T-helper 17 cell (primary cell): ENCODE data around the gene MYH14. TPM values are rescaled to one million over a fixed set of nuclear protein-coding genes. Genes with fewer than 3 reads are reported as not detected.
A peak's percentile ranks its signal among the peaks of the same experiment; 100 is the strongest.

Experiments used
- ATAC-seq: fragments of 150-1000 bp; cut with Tn5 transposase; 2 replicates; pipeline ENCODE4 v1.10.0; 2021; ENCODE audit warnings: mild to moderate bottlenecking, moderate library complexity
- DNase-seq, 3 donors: peaks; one replicate each; pipeline versions ENCODE4 v3.0.0 to v3.0.0-alpha.2; 2020 to 2021
- H3K9me3 ChIP-seq: one replicate; pipeline ENCODE4 v1.7.0; 2013; ENCODE audit warnings: low read length, mild to moderate bottlenecking; ENCODE audit not compliant: control insufficient read depth, poor library complexity, severe bottlenecking
- H3K27ac Mint-ChIP-seq: one replicate; pipeline ENCODE4 v1.8.0; 2022; ENCODE audit warnings: mild to moderate bottlenecking, moderate library complexity, mixed read lengths
- H3K27me3 Mint-ChIP-seq: one replicate; pipeline ENCODE4 v1.8.0; 2022; ENCODE audit warnings: mixed read lengths
- H3K36me3 Mint-ChIP-seq: one replicate; pipeline ENCODE4 v1.8.0; 2022; ENCODE audit warnings: low read depth, mixed read lengths
- H3K4me1 Mint-ChIP-seq: one replicate; pipeline ENCODE4 v1.8.0; 2022; ENCODE audit warnings: mild to moderate bottlenecking, mixed read lengths
- H3K4me3 Mint-ChIP-seq: one replicate; pipeline ENCODE4 v1.8.0; 2022; ENCODE audit warnings: mild to moderate bottlenecking, moderate library complexity, mixed read lengths
- total RNA-seq, 4 donors: library from RNA in 2 of 4; stranded (reverse) in 2 of 4; gene quantifications; one replicate each; pipeline ENCODE4 v1.2.3 and lab custom pipeline; 2022 to 2026

Gene MYH14
- total RNA-seq, 2 donors from 2014 or later = not detected

DNA sequence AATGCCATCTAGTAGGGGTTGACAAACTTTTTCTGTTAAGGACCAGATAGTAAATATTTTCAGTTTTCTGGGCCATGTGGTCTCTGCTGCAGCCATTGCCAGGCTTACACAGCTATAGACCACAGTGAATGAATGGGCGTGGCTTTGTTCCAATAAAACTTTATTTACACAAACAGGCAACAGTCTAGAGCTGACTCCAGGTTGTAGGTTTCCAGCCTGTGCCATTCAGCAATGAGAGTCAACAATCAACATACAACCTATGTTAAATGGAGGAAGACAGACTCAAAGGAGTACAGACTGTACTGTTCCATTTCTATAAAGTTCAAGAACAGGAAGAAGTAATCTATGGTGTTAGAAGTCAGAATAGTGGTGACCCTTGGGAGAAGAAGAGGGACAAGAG lies 25.1 kb upstream of the MYH14 start:
- Mint-ChIP-seq H3K27ac (no peak overlapping the region), H3K27me3 (peaks cover 27% of the 10 kb centered on the region), H3K4me1 (no peaks in the 10 kb centered on the region), H3K36me3 (no peaks in the 10 kb centered on the region), H3K4me3 (no peak overlapping the region)
- no peaks in the 10 kb centered on the region for H3K9me3 ChIP-seq
- ATAC-seq (no peak), DNase-seq (no peak)

DNA sequence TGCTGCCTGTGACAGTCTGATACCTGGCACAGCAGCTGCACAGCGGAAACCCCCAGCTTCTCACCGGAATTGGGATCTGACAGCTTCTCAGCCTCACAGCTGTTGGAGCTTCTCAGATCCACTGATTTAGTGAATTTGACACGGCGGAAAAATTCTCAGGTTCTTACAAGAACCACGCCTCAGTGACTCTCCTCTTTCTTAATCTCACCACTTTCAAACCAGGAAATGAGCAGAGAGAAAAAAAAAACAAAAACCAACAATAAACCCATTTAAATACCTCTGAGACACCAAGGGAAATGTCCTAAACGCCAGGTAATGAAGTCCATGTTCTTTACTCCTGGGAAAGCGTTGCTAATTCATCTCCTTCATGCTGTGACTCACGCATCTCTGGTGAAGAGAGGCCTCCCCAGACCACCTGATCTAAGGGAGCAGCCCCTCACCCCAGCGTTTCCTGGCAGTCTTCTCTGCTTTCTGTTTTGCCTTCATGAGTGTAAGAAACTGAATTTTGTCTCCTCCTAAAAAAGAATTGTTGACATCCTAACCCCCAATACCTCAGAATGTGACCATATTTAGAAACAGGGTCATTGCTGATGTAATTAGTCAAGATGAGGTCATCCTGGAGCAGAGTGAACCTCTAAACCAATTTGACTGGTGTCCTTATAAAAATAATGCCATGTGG lies 24.4 kb upstream of the MYH14 start:
- Mint-ChIP-seq H3K27me3 (peaks cover 27% of the 10 kb centered on the region), H3K4me3 (no peak overlapping the region), H3K4me1 (no peaks in the 10 kb centered on the region), H3K36me3 (no peaks in the 10 kb centered on the region), H3K27ac (no peak overlapping the region)
- ATAC-seq = no peak
- no peaks in the 10 kb centered on the region for H3K9me3 ChIP-seq
- no peak for DNase-seq

DNA sequence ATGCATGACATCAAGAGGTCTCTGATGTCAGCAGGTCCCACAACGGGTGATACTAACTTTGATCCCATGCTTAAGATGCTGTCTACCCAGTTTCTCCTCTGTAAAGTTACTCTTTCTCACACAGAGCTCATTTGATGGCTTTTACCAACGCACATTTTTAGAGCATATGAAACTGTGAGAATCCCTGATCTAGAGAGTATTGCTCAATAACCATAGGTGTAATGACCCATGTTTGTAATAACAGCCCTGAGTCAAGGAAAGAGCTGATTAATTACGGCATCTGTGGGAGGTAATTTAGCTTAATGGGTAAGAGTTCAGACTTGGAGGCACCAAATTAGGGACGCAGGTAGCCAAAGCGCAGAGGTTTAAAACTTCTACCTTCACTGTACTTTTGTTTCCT lies 22.3 kb upstream of the MYH14 start:
- Mint-ChIP-seq H3K27me3 (peaks cover 27% of the 10 kb centered on the region), H3K4me3 (no peak overlapping the region), H3K27ac (no peak overlapping the region), H3K4me1 (no peaks in the 10 kb centered on the region), H3K36me3 (no peaks in the 10 kb centered on the region)
- ATAC-seq (no peak), DNase-seq (no peak)
- no peaks in the 10 kb centered on the region for H3K9me3 ChIP-seq

DNA sequence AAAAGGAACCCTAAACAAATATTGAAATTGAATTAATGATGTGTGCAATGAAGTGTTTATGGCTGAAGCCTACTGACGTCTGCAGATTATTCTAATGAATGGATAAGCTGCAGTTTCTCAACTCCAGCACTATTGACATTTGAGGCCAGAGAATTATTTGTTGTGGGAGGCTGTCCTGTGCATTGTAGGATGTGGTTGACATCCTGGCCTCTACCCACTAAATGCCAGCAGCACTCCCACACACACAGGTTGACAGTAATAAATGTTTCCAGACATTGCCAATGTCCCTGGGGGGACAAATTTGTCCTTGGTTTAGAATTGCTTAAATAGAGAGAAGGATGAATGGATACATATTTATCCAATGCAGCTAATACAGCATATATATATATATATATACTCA lies 19.2 kb upstream of the MYH14 start:
- no peaks in the 10 kb centered on the region for H3K9me3 ChIP-seq
- DNase-seq = no peak
- Mint-ChIP-seq H3K4me3 (no peak overlapping the region), H3K27me3 (peaks cover 17% of the 10 kb centered on the region), H3K36me3 (peaks cover 2% of the 10 kb centered on the region), H3K4me1 (no peaks in the 10 kb centered on the region), H3K27ac (no peak overlapping the region)
- no peak for ATAC-seq

DNA sequence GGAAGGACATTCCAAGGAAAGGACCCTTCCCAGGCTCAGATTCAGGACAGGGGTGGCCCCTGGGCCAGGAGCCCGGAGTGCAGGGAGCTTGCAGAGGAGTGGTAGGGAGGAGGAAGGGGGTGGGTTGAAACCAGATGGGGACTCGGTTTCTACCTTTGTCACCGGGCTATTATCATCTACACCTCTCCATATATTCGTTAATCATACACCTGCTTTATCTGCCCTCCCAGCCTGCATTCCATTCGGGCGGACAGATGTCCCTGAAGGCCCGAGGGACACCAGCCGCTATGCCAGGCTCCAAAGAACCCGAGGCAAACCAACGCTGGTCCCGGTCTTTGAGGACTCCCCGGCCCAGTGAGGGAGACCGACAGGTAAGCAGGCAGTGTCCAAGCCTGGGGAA lies 15.5 kb upstream of the MYH14 start:
- H3K27me3 Mint-ChIP-seq = peaks cover 11% of the 10 kb centered on the region
- H3K9me3 ChIP-seq = no peaks in the 10 kb centered on the region
- no peak overlapping the region for H3K4me3 Mint-ChIP-seq
- DNase-seq = no peak
- H3K4me1 Mint-ChIP-seq = no peaks in the 10 kb centered on the region
- H3K36me3 Mint-ChIP-seq = peaks cover 6% of the 10 kb centered on the region
- no peak overlapping the region for H3K27ac Mint-ChIP-seq
- ATAC-seq = no peak

DNA sequence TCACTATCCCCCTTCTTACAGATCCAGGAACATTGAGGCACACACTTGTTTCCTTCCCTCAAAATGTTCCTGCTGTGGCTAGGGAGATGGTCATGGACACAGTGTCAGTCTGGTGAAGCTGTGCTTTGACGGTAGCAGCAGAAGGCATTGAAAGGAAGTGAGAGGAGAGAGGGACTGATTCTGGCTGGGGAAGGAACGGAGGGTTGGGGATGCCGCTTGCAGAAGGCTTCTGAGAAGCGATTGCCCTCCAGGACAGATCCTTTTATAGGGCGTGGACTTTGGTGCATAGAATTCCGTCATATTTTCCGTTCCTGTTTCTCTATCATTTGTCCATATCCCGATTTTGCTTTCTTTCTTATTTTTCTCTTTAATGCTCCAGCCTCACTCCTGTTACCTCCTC lies 14.1 kb upstream of the MYH14 start:
- DNase-seq (no peak), ATAC-seq (no peak)
- no peak overlapping the region for H3K4me3 Mint-ChIP-seq
- H3K9me3 ChIP-seq = no peaks in the 10 kb centered on the region
- no peak overlapping the region for H3K27ac Mint-ChIP-seq
- H3K36me3 Mint-ChIP-seq = peaks cover 6% of the 10 kb centered on the region
- no peaks in the 10 kb centered on the region for H3K4me1 Mint-ChIP-seq
- H3K27me3 Mint-ChIP-seq = peaks cover 20% of the 10 kb centered on the region

DNA sequence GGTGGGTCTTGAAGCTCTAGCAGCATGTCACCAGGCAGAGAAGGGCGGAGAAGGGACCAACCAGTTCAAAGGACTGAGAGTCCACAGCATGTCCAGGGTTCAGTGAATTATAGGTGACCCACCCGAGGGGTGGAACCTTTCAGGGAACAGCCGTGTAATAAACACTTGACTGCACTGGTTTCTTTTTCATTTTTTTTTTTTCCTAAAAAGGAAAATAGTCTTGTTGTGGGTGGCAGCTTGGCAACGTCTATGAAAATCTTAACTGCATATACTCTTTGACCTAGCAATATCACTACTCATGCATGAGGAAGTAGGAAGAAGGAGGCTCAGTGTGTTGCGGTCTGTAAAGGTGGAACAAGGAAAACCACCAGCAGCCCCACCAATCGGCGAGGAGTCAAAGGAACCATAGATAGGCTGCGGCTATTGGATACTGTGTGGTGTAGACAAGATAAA lies 13.0 kb upstream of the MYH14 start:
- Mint-ChIP-seq H3K27ac (no peak overlapping the region), H3K4me1 (no peaks in the 10 kb centered on the region), H3K36me3 (peaks cover 6% of the 10 kb centered on the region), H3K27me3 (peaks cover 21% of the 10 kb centered on the region), H3K4me3 (no peak overlapping the region)
- DNase-seq (no peak), ATAC-seq (no peak)
- no peaks in the 10 kb centered on the region for H3K9me3 ChIP-seq

DNA sequence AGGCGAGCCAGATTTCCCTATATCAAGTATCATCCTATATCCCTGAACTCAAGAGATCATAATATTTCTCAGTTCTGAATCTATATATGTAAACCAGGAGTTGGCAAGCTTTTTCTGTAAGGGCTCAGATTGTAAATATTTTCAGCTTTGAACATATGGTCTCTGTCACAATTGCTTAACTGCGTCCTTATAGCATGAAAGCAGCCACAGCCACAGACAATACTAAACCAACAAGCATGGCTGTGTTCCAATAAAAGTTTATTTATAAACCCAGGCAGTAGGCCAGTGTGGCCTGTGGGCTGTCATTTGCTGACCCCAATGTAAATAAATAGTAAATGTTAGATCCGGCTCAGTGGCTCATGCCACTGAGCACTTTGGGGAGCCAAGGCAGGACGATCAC lies 12.2 kb upstream of the MYH14 start:
- H3K4me3 Mint-ChIP-seq = no peak overlapping the region
- H3K36me3 Mint-ChIP-seq = peaks cover 6% of the 10 kb centered on the region
- peaks cover 29% of the 10 kb centered on the region for H3K27me3 Mint-ChIP-seq
- no peaks in the 10 kb centered on the region for H3K4me1 Mint-ChIP-seq
- no peaks in the 10 kb centered on the region for H3K9me3 ChIP-seq
- DNase-seq = no peak
- ATAC-seq = no peak
- no peak overlapping the region for H3K27ac Mint-ChIP-seq

DNA sequence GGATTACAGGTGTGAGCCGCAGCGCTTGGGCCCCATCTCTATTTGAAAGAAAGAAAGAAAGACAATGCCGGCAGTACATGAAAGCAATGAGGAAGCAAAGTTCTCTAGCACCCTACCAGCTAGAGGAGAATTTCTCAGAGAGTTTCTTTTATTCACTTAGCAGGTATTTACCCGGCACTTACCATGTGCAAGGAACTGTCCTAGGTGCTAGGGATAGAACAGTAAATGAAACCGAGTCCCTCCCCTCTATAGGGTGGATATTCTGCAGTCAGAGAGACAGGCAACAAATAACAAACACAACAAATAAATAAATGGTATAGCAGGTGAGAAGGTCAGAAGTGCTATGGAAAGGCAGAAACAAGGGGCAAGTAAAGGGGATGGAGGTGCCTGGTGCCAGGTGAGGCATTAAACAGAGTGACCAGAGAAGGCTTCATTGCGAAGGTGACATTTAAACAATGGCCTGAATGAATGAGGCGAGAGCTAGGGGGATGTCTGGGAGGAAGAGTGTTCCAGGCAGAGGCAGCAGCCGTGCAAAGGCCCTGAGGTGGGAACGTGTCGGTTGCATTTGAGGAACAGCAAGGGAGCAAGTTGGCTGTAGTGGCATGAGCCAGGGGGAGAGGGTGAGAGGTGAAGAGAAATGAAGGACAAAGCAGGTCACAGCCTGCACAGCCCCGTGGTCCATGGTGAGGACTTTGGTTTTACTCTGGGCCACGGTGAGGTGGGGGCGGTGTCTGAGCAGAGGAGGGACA lies 10.8 kb upstream of the MYH14 start:
- no peak for DNase-seq
- Mint-ChIP-seq H3K27ac (no peak overlapping the region), H3K27me3 (peaks cover 38% of the 10 kb centered on the region), H3K4me1 (no peaks in the 10 kb centered on the region), H3K36me3 (peaks cover 8% of the 10 kb centered on the region), H3K4me3 (no peak overlapping the region)
- ATAC-seq = no peak
- no peaks in the 10 kb centered on the region for H3K9me3 ChIP-seq

DNA sequence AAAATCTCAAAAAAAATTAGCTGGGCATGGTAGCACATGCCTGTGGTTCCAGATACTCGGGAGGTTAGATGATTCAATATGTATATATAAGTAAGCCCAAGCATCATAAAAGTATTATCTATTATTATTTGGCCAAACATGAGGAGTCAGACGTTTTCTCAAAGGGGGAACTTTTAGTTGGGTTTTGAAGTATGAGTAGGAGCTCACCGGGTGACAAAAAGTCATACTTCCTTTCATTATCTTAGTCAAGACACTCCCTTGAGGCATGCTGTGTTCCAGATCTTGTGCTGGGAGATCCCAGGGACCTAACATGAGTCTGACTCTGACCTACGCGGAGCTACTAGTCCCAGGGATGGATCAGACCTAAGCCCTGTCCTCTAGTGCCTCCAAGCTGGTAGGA lies 8.2 kb upstream of the MYH14 start:
- H3K27ac Mint-ChIP-seq = no peak overlapping the region
- H3K27me3 Mint-ChIP-seq = peaks cover 52% of the 10 kb centered on the region
- no peak for DNase-seq
- no peaks in the 10 kb centered on the region for H3K9me3 ChIP-seq
- peaks cover 8% of the 10 kb centered on the region for H3K36me3 Mint-ChIP-seq
- H3K4me3 Mint-ChIP-seq = no peak overlapping the region
- H3K4me1 Mint-ChIP-seq = no peaks in the 10 kb centered on the region
- no peak for ATAC-seq

DNA sequence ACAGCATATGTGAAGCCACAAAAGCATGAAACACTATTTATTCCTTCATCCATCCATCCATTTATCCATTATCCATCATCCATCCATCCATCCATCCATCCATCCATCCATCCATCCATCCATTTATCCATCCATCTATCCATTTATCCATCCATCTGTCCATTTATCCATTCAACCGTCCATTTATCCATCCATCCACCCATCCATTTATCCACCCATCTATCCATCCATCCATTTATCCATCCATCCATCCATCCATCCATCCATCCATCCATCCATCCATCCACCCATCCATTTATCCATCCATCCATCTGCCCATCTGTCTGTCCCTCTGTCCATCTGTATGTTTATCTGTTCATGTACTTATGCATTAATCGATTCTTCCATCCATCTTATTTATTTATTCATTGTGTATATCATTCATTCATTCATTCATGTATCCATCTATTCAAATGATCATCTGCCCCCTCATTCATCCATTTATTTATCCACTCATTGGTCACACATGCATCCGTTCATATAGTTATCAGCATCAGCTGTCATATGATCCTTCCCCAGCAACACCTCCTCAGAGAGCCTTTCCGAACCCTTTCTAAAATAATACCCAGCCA lies 7.0 kb upstream of the MYH14 start:
- peaks cover 10% of the 10 kb centered on the region for H3K36me3 Mint-ChIP-seq
- H3K27me3 Mint-ChIP-seq = peaks cover 51% of the 10 kb centered on the region
- no peak overlapping the region for H3K4me3 Mint-ChIP-seq

DNA sequence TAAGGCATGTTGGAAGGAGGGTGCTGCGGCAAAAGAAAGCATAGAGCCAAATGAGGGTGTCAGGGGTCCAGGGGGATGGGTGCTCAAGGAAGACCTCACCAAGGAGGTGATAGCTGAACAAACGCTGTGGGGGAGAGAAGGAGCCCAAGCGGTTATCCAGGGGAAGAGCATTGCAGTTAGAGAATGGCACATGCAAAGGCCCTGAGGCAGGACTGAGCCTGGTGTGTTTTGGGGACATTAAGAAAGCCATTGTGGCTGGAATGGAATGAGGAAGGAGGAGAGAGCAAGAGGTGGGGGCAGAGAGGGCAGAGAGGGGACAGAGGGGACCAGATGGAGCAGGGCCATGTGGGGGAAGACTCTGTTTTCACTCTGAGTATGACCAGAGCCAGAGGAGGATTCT lies 6.1 kb upstream of the MYH14 start:
- no peak overlapping the region for H3K4me3 Mint-ChIP-seq
- no peak overlapping the region for H3K27ac Mint-ChIP-seq
- ATAC-seq (no peak), DNase-seq (no peak)
- peaks cover 13% of the 10 kb centered on the region for H3K36me3 Mint-ChIP-seq
- no peaks in the 10 kb centered on the region for H3K4me1 Mint-ChIP-seq
- peaks cover 60% of the 10 kb centered on the region for H3K27me3 Mint-ChIP-seq
- H3K9me3 ChIP-seq = no peaks in the 10 kb centered on the region

More for the DNA sequence above, 7.0 kb upstream of the MYH14 start:
- ATAC-seq (no peak), DNase-seq (no peak)
- Mint-ChIP-seq H3K27ac (no peak overlapping the region), H3K4me1 (no peaks in the 10 kb centered on the region)
- no peaks in the 10 kb centered on the region for H3K9me3 ChIP-seq

DNA sequence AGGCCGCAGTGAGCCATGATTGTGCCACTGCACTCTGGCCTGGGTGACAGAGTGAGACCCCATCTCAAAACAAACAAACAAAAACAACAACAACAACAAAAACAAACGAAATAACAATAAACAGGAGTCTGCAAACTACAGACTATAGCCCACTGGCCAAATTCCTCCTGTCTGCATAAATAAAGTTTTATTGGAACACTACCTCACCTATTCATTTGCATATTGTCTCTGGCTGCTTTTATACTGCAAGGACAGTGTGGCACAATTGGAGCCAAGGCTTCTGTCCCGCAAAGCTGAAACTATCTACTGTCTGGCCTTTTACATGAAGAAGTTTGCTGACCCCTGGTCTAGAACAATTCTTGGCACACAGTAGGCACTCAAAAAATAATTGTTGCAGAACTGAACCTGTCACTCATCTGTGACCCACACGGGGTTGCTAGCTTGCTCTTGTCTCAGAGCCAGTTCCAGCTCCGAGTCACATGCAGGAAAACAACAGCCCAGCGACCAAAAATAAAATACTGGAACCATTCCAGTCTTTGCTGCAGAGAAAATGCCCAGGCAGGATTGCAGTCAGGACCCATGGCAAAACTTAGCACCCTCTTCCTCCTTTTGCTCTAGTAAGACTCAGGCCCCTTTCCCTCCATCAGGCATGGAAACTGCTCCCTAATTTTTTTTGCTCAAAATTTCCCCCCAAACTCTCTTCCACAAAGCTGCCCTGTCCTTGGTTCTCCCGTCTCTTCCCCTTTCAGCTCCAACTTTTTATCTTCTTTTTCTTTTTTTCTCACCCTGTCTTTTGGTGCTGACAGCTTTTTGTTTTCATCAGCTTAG lies 4.8 kb upstream of the MYH14 start:
- H3K4me3 Mint-ChIP-seq = peak overlapping the region; percentile 37
- peaks cover 9% of the 10 kb centered on the region for H3K36me3 Mint-ChIP-seq
- peaks cover 60% of the 10 kb centered on the region for H3K27me3 Mint-ChIP-seq
- H3K9me3 ChIP-seq = no peaks in the 10 kb centered on the region
- no peaks in the 10 kb centered on the region for H3K4me1 Mint-ChIP-seq
- DNase-seq (no peak), ATAC-seq (no peak)
- H3K27ac Mint-ChIP-seq = no peak overlapping the region
